WTC11 (cell line): ENCODE results near the gene SLC7A7.

Source experiments
- CTCF ChIP-seq: fragments of 200-600 bp; IDR thresholded peaks from 2 replicates; pipeline ENCODE4 v1.8.0; 2022; ENCODE audit warnings: antibody characterized with exemption
- E2F1 ChIP-seq: sonication (generic); formaldehyde crosslinking; IDR thresholded peaks from 2 replicates; pipeline ENCODE4 v1.8.0; 2022; ENCODE audit warnings: mild to moderate bottlenecking, missing genetic modification reagents
- GABPB1 ChIP-seq: sonication (generic); formaldehyde crosslinking; IDR thresholded peaks from 2 replicates; pipeline ENCODE4 v1.8.1; 2023; ENCODE audit warnings: mild to moderate bottlenecking, missing genetic modification reagents
- JUN ChIP-seq: sonication (generic); formaldehyde crosslinking; IDR thresholded peaks from 2 replicates; pipeline ENCODE4 v1.8.0; 2023; ENCODE audit warnings: mild to moderate bottlenecking, missing genetic modification reagents
- MAX ChIP-seq: sonication (generic); formaldehyde crosslinking; IDR thresholded peaks from 2 replicates; pipeline ENCODE4 v1.8.0; 2022; ENCODE audit warnings: mild to moderate bottlenecking, missing genetic modification reagents
- MYBL2 ChIP-seq: sonication (generic); formaldehyde crosslinking; IDR thresholded peaks from 2 replicates; pipeline ENCODE4 v1.8.1; 2023; ENCODE audit warnings: mild to moderate bottlenecking, moderate library complexity, missing genetic modification reagents
- NR3C1 ChIP-seq: sonication (generic); formaldehyde crosslinking; conservative IDR thresholded peaks from 2 replicates; pipeline ENCODE4 v1.8.1; 2023; ENCODE audit warnings: low read depth, mild to moderate bottlenecking, missing genetic modification reagents
- USF2 ChIP-seq: sonication (generic); formaldehyde crosslinking; IDR thresholded peaks from 2 replicates; pipeline ENCODE4 v1.8.1; 2023; ENCODE audit warnings: mild to moderate bottlenecking, missing genetic modification reagents, moderate library complexity
- ZNF317 ChIP-seq: sonication (generic); formaldehyde crosslinking; IDR thresholded peaks from 2 replicates; pipeline ENCODE4 v1.8.1; 2023; ENCODE audit warnings: low read depth, mild to moderate bottlenecking, moderate library complexity, missing genetic modification reagents, borderline replicate concordance

- TF ChIP-seq MAX (no peak), CTCF (no peak), USF2 (CRISPR knock-in tag) (no peak), GABPB1 (no peak), ZNF317 (no peak), JUN (CRISPR knock-in tag) (no peak), E2F1 (no peak), MYBL2 (CRISPR knock-in tag) (no peak), NR3C1 (CRISPR knock-in tag) (no peak)
These were observed 75.2 kb downstream of the SLC7A7 start for GRCh38 chr14:22740020-22740419.
